GM21381 (cell line): ENCODE data around the gene TDRD12.

Source experiments
- ATAC-seq: cut with Tn5 transposase; IDR thresholded peaks from one replicate; pipeline ENCODE4 v1.9.1; 2021; ENCODE audit warnings: mild to moderate bottlenecking, moderate library complexity; ENCODE audit not compliant: unreplicated experiment

The TDRD12 gene, protein sequence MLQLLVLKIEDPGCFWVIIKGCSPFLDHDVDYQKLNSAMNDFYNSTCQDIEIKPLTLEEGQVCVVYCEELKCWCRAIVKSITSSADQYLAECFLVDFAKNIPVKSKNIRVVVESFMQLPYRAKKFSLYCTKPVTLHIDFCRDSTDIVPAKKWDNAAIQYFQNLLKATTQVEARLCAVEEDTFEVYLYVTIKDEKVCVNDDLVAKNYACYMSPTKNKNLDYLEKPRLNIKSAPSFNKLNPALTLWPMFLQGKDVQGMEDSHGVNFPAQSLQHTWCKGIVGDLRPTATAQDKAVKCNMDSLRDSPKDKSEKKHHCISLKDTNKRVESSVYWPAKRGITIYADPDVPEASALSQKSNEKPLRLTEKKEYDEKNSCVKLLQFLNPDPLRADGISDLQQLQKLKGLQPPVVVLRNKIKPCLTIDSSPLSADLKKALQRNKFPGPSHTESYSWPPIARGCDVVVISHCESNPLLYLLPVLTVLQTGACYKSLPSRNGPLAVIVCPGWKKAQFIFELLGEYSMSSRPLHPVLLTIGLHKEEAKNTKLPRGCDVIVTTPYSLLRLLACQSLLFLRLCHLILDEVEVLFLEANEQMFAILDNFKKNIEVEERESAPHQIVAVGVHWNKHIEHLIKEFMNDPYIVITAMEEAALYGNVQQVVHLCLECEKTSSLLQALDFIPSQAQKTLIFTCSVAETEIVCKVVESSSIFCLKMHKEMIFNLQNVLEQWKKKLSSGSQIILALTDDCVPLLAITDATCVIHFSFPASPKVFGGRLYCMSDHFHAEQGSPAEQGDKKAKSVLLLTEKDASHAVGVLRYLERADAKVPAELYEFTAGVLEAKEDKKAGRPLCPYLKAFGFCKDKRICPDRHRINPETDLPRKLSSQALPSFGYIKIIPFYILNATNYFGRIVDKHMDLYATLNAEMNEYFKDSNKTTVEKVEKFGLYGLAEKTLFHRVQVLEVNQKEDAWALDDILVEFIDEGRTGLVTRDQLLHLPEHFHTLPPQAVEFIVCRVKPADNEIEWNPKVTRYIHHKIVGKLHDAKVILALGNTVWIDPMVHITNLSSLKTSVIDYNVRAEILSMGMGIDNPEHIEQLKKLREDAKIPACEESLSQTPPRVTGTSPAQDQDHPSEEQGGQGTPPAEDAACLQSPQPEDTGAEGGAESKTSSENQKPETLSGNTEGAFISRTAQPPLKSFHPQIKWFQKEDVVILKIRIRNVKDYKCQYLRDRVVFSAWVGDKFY (N-terminal part only)

DNA sequence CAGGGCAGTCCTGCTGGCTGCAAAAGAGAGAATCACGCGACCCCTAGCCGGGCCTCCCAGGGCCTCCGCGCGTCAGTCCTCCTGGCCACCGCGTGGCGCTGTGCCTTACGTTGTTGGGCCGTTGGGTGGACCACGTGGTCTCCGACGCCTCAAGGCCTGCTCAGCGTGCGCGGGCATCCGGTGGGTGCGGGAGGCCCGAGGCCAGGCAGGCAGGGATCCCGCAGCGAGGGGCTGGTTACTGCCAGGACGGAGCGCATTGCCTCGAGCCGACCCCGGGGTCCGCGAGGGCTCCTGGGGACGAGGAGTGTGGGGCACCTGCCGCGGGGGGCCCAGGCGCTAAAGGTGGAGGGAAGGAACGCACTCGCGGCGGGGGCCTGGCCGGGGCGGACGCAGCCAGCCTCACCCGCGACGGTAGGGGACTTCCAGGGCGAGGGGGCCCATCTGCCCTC, at the start of gene TDRD12:
TSS of gene TDRD12 (plus strand) at position 157 of the 449 bp plus-strand sequence. CDS start 306 bp downstream, outside the sequence.
- no peak for ATAC-seq

- no peak for ATAC-seq
Measured at GRCh38 chr19:32671883-32672593, 47.5 kb upstream of the TDRD12 start.

GRCh38 chr19:32672841-32673240, 46.7 kb upstream of the TDRD12 start:
- ATAC-seq: no peak

GRCh38 chr19:32673573-32673972, 46.0 kb upstream of the TDRD12 start:
- no peak for ATAC-seq

DNA sequence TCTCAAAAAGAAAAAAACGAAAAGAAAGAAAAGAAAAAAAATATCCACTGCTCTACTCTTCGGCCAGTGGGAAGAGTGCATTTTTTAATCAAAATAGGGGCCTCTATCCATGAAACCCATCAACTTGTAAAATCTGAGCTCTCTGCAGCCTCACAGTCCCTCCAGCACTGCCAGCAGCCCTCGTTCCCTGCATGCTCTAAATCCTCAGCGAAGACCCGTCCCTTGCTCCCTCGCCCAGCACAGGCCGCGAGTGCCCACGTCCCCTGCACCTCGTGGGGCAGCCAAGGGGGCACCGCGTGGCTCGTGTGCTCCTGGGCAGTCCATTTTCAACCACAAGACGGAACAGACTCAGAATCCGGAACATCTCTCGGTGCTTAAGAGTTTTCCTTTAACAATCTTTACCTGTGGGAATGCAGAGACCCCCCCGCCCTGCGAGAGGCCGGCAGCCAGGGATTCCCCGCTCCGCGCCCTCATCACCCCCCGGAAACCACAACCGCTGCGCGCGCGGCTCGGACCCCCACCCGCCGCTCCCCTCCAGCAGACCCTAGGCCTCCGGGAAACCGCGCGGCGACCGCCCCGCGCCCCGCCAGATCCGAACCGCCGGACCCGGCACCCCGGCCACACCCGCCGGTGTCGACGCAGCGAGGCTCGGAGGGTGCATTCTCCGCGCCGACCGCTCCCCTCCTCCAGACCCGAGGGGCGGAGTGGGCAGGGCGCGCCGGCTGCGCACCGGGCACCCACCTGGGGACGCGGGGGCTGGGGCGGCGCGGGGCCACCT, 45.2 kb upstream of the TDRD12 start:
- no peak for ATAC-seq

GRCh38 chr19:32674931-32675719, 44.4 kb upstream of the TDRD12 start, which contains the start of gene ANKRD27:
Gene ANKRD27 (minus strand): TSS chr19:32675180. CDS start chr19:32659015, 16,165 bp downstream.
- ATAC-seq: peak; percentile 96

DNA sequence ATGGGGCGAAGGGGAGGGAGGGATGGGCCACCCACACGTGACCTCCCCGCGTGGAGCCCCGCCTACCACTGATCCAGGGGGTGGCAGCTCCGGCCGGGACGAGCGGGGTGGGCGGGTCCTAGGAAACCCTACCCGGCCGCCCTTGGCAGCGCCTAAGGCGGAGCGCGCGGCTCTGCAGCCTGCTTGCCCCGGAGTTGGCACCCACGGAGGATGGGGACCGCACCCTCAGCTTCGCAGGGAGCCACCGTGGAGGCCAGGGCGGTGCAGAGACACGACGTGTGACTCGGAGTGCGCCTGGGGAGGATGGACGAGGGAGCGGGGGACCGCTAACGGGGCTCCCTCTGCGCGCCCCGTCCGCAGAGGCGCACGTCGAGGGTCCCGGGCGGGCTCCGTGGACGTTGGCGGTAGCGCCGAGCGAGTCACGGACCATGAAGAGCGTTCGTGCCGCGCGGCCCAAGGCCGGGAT, 43.8 kb upstream of the TDRD12 start, which contains the start of gene RGS9BP:
TSS of gene RGS9BP (plus strand) at position 129 of the 466 bp plus-strand sequence. CDS start 416 bp downstream, outside the sequence.
- no peak for ATAC-seq

DNA sequence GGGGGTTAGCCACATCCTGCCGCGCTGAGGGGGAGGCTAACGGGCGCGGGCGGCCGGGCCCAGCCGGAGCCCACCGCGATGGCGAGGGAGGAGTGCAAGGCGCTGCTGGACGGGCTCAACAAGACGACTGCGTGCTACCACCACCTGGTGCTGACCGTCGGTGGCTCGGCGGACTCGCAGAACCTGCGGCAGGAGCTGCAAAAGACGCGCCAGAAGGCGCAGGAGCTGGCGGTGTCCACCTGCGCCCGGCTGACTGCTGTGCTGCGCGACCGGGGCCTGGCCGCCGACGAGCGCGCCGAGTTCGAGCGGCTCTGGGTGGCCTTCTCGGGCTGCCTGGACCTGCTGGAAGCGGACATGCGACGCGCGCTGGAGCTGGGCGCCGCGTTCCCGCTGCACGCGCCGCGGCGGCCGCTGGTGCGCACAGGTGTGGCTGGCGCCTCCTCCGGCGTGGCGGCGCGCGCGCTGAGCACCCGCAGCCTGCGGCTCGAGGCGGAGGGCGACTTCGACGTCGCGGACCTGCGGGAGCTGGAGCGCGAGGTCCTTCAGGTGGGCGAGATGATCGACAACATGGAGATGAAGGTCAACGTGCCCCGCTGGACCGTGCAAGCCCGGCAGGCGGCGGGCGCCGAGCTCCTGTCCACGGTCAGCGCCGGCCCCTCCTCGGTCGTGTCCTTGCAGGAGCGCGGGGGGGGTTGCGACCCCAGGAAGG, 43.2 kb upstream of the TDRD12 start:
- ATAC-seq: no peak

- no peak for ATAC-seq
Measured at GRCh38 chr19:32676895-32677359, 42.6 kb upstream of the TDRD12 start.

- no peak for ATAC-seq
Measured at GRCh38 chr19:32677657-32678056, 41.9 kb upstream of the TDRD12 start.

GRCh38 chr19:32680986-32681385, 38.6 kb upstream of the TDRD12 start:
- ATAC-seq: no peak

- no peak for ATAC-seq
Measured at GRCh38 chr19:32682317-32682716, 37.2 kb upstream of the TDRD12 start.

- ATAC-seq: no peak
Measured at GRCh38 chr19:32686847-32687475, 32.6 kb upstream of the TDRD12 start.

DNA sequence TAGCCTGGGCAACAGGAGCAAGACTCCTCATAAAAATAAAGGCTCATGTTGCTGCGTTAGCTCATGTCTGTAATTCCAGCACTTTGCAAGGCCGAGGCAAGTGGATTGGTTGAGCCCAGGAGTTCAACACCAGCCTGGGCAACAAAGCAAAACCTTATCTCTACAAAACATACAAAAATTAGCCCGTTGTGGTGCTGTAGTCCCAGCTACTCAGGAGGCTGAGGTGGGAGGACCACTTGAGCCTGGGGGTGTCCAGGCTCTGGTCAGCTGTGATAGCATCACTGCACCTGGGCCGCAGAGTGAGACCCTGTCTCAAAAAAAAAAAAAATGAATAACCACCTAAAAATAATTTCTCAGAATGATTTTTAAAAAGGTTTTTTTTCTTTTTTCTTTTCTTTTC, 31.9 kb upstream of the TDRD12 start:
- ATAC-seq: no peak

GRCh38 chr19:32688311-32688710, 31.3 kb upstream of the TDRD12 start:
- ATAC-seq: no peak

- ATAC-seq: peak; percentile 88
Measured at GRCh38 chr19:32691291-32691951, 28.1 kb upstream of the TDRD12 start, which contains the start of gene NUDT19. Gene NUDT19 (plus strand): TSS chr19:32691821. CDS start chr19:32691961, 140 bp downstream.
